A673 (cell line): ENCODE results near the gene C1R.

Experiments used
- EZH2 ChIP-seq: fragments of 200-600 bp; sonication (generic); IDR thresholded peaks from 2 replicates; pipeline ENCODE4 v1.6.1; 2017; ENCODE audit warnings: borderline replicate concordance, low read depth, mild to moderate bottlenecking, mixed read lengths, antibody characterized with exemption, low read length; ENCODE audit not compliant: poor library complexity, severe bottlenecking
- TF ChIP-seq, protein P1 (sequence below): fragments of 300-800, 200-600 bp; sonication (generic); conservative IDR thresholded peaks from 2 replicates; pipeline ENCODE4 v1.5.1; 2017; ENCODE audit warnings: low read depth, mild to moderate bottlenecking, antibody characterized with exemption, low read length, moderate library complexity, mixed read lengths

DNA sequence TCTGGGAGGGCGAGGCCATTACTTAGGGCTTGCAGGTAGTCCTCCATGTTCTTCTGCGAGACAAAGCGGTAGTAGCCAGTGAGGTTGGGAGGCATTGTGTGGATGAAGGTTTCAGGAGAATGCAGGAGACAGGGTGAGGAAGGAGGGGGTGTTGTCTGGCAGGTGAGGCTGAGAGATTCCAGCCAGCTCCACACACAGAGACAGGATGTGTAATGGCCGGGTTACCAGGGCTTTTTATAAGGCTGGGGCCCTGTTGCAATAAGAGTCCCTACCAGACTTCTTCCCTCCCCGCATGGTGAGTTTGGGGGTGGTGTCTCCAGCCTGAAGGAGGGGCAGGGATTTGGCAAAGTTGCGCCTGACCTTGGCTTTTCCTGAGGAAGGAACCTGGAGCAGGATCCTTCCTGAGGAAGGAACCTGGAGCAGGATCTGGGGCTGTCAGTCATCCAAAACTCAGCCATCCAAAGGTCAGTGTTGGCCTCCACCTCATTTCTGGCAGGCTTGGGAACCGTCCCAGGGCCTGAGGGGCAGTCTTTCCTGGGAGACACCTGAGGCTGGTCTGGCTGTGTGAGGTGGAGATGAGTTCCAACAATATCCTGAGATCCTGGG lies 36.5 kb upstream of the C1R start, which contains the start of gene RBP5:
- TF ChIP-seq, protein P1, sequence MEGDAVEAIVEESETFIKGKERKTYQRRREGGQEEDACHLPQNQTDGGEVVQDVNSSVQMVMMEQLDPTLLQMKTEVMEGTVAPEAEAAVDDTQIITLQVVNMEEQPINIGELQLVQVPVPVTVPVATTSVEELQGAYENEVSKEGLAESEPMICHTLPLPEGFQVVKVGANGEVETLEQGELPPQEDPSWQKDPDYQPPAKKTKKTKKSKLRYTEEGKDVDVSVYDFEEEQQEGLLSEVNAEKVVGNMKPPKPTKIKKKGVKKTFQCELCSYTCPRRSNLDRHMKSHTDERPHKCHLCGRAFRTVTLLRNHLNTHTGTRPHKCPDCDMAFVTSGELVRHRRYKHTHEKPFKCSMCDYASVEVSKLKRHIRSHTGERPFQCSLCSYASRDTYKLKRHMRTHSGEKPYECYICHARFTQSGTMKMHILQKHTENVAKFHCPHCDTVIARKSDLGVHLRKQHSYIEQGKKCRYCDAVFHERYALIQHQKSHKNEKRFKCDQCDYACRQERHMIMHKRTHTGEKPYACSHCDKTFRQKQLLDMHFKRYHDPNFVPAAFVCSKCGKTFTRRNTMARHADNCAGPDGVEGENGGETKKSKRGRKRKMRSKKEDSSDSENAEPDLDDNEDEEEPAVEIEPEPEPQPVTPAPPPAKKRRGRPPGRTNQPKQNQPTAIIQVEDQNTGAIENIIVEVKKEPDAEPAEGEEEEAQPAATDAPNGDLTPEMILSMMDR = no peak
- no peak for TF ChIP-seq EZH2
